ENCODE data around the gene THSD4.

Gene THSD4

DNA sequence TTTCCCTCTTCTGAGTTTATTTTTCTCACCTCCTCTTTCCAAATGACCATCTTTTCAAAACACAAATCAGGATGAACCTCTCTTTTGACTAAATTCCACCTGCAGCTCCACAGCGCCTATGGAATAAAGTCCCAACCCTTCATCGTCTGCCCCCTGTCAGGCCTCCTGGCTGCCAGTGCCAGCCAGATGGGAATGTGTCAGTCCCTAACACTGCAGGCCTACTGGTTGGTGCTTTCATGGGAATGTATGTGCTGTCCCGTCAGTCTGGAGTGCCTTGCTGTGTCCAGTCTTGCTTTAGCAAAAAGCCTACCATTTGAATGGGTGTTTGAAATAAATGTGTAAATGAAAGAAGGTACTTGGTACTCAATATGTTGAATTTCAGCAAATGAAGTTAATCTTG lies 310.1 kb downstream of the THSD4 start:
- no peak for DNase-seq (ENCODE audit: low read depth)
- no peak overlapping the region for H3K4me3 ChIP-seq (ENCODE audit: low read depth, low read length)
- TF ChIP-seq CTCF (IDR thresholded peaks at IDR 0.05; ENCODE audit: control insufficient read depth, extremely low read depth, insufficient read depth), result no peak

DNA sequence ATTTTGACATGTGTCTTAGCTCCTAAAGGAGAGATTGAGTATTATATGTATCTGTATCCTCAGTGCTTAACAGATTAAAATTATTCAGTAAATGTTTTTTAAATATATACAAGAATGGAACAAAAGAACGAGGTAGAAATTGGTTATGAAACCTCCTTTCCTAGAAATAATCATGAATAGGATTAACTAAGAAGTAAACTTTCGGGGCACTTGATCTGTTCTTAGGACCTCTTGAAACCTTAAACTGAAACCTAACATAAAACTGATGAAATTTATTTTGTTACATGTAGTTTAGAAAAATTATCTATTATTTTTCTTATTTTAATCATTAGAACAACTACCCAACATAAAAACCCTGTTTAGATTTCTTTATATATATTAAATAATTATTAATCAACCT lies 311.5 kb downstream of the THSD4 start:
- H3K4me3 ChIP-seq (ENCODE audit: low read depth, low read length), result no peak overlapping the region
- TF ChIP-seq CTCF (IDR thresholded peaks at IDR 0.05; ENCODE audit: control insufficient read depth, extremely low read depth, insufficient read depth), result no peak
- DNase-seq (ENCODE audit: low read depth), result no peak

- no peak for TF ChIP-seq CTCF (IDR thresholded peaks at IDR 0.05; ENCODE audit: control insufficient read depth, extremely low read depth, insufficient read depth)
- no peak overlapping the region for H3K4me3 ChIP-seq (ENCODE audit: low read depth, low read length)
Measured at GRCh38 chr15:71430782-71431181, 315.5 kb downstream of the THSD4 start.

GRCh38 chr15:71431343-71432336 lies 316.4 kb downstream of the THSD4 start:
- H3K4me3 ChIP-seq (ENCODE audit: low read depth, low read length), result no peak overlapping the region
- DNase-seq (ENCODE audit: low read depth), result no peak
- TF ChIP-seq CTCF (IDR thresholded peaks at IDR 0.05; ENCODE audit: control insufficient read depth, extremely low read depth, insufficient read depth), result no peak

More at GRCh38 chr15:71430782-71431181, 315.5 kb downstream of the THSD4 start:
- DNase-seq (ENCODE audit: low read depth), result no peak

GRCh38 chr15:71433402-71433801 lies 318.1 kb downstream of the THSD4 start:
- no peak for TF ChIP-seq CTCF (IDR thresholded peaks at IDR 0.05; ENCODE audit: control insufficient read depth, extremely low read depth, insufficient read depth)
- DNase-seq (ENCODE audit: low read depth), result no peak
- H3K4me3 ChIP-seq (ENCODE audit: low read depth, low read length), result no peak overlapping the region

GRCh38 chr15:71434774-71435173 lies 319.5 kb downstream of the THSD4 start:
- no peak for TF ChIP-seq CTCF (IDR thresholded peaks at IDR 0.05; ENCODE audit: control insufficient read depth, extremely low read depth, insufficient read depth)
- DNase-seq (ENCODE audit: low read depth), result no peak
- no peak overlapping the region for H3K4me3 ChIP-seq (ENCODE audit: low read depth, low read length)
